SK-N-MC (cell line): ENCODE results near the gene MAP3K9.

Experiments used
- EZH2 ChIP-seq: fragments of 200-600 bp; sonication (generic); IDR thresholded peaks from one replicate; pipeline ENCODE4 v1.6.1; 2017; ENCODE audit warnings: antibody characterized with exemption
- POLR2AphosphoS5 ChIP-seq: IDR thresholded peaks from 2 replicates; pipeline ENCODE4 v1.6.1; 2012; ENCODE audit warnings: mild to moderate bottlenecking, low read depth, low read length, borderline replicate concordance

GRCh38 chr14:70701610-70702009 is 107.7 kb downstream of the MAP3K9 start:
- TF ChIP-seq EZH2 = no peak
- no peak for TF ChIP-seq POLR2AphosphoS5
